HepG2 (cell line): ENCODE results near the gene ZNF771. TPM values are rescaled to one million over a fixed set of nuclear protein-coding genes. Genes with fewer than 3 reads are reported as not detected.
A peak's percentile ranks its signal among the peaks of the same experiment; 100 is the strongest.

ENCODE experiments used
- ATAC-seq: fragments of 200-7000 bp; cut with Tn5 transposase; 3 replicates; pipeline ENCODE4 v1.9.1; 2020; ENCODE audit warnings: mild to moderate bottlenecking, moderate library complexity
- BruUV-seq: library from RNA; stranded (reverse); fragments of 400-500 nt; replicated peaks from 2 replicates; lab custom pipeline; 2021; lab: Mats Ljungman, UMichigan
- CTCF ChIA-PET: fragments of 300-600 bp; formaldehyde crosslinking; extraction: SDS; loops from one replicate; lab custom pipeline; 2021; ENCODE audit warnings: low total read pairs, inconsistent platforms, low intra/inter-chr PET ratio; lab: Yijun Ruan, JAX
- POLR2A ChIA-PET: fragments of 350-600 bp; sonication (Branson Sonifier 250); formaldehyde crosslinking; loops from one replicate; lab custom pipeline; 2020; ENCODE audit warnings: antibody characterized with exemption, inconsistent platforms; lab: Yijun Ruan, JAX
- DNase-seq: peaks from one replicate; pipeline ENCODE4 v3.0.0-alpha.2; 2015; ENCODE audit warnings: low spot score
- FAIRE-seq: peaks from 3 replicates; lab custom pipeline; 2011; peaks lifted over from hg19 to GRCh38; lab: Jason Lieb, UNC
- H2AFZ ChIP-seq: one replicate; pipeline ENCODE4 v1.6.1; 2011; ENCODE audit warnings: low read length, inconsistent platforms
- H3K27ac ChIP-seq: fragments of 300-600 bp; 3 replicates; pipeline ENCODE4 v1.8.0; 2011; ENCODE audit warnings: mixed run types, mild to moderate bottlenecking, mixed read lengths, low read length, inconsistent platforms; ENCODE audit not compliant: insufficient read depth; ENCODE audit errors: extremely low read length
- H3K27me3 ChIP-seq, 2 experiments: fragments of 200-600 bp in 1 of 2; 2 replicates in 1 of 2; 3 replicates in 1 of 2; pipeline versions ENCODE4 v1.6.0 to v1.8.0; 2011; ENCODE audit warnings: low read length in 2 of 2, mild to moderate bottlenecking in 2 of 2, moderate library complexity in 2 of 2, inconsistent platforms in 1 of 2; ENCODE audit not compliant: insufficient read depth in 2 of 2, control insufficient read depth in 1 of 2
- H3K36me3 ChIP-seq, 2 experiments: fragments of 200-600 bp in 1 of 2; replicated peaks in 1 of 2; 2 replicates in 1 of 2; 3 replicates in 1 of 2; pipeline versions ENCODE4 v1.5.1 to v1.8.0; 2011; ENCODE audit warnings: low read length in 2 of 2, inconsistent platforms in 1 of 2; ENCODE audit not compliant: insufficient read depth in 2 of 2, control insufficient read depth in 1 of 2
- H3K4me1 ChIP-seq: 2 replicates; pipeline ENCODE4 v1.5.1; 2012; ENCODE audit warnings: low read length, inconsistent platforms; ENCODE audit not compliant: insufficient read depth
- H3K4me2 ChIP-seq: 2 replicates; pipeline ENCODE4 v1.6.0; 2011; ENCODE audit warnings: low read depth, low read length, inconsistent platforms
- H3K4me3 ChIP-seq, 3 experiments: fragments of 200-600 bp in 1 of 3; sonication (generic), shearing (Covaris generic) in 1 of 3; replicated peaks in 1 of 3; 2 replicates each; pipeline ENCODE4 v1.5.1; 2011 to 2016; ENCODE audit warnings: low read length in 3 of 3, inconsistent platforms in 2 of 3, low read depth in 2 of 3, mild to moderate bottlenecking in 2 of 3, control low read depth in 1 of 3, mixed read lengths in 1 of 3; ENCODE audit not compliant: insufficient read depth in 1 of 3
- H3K79me2 ChIP-seq: one replicate; pipeline ENCODE4 v1.6.1; 2011; ENCODE audit warnings: low read length, inconsistent platforms; ENCODE audit not compliant: insufficient read depth
- H3K9ac ChIP-seq: 2 replicates; pipeline ENCODE4 v1.6.0; 2011; ENCODE audit warnings: mild to moderate bottlenecking, low read depth, low read length, inconsistent platforms; ENCODE audit not compliant: insufficient read depth
- H3K9me3 ChIP-seq: 2 replicates; pipeline ENCODE4 v1.5.1; 2012; ENCODE audit warnings: mild to moderate bottlenecking, low read length
- H4K20me1 ChIP-seq: 2 replicates; pipeline ENCODE4 v1.6.0; 2011; ENCODE audit warnings: inconsistent platforms, mild to moderate bottlenecking, low read length, moderate library complexity; ENCODE audit not compliant: insufficient read depth
- ATAD3A ChIP-seq: sonication (generic); formaldehyde crosslinking; IDR thresholded peaks from 2 replicates; pipeline ENCODE4 v1.4.0; 2020; ENCODE audit warnings: missing genetic modification reagents
- GTF3A ChIP-seq: sonication (generic); formaldehyde crosslinking; conservative IDR thresholded peaks from 2 replicates; pipeline ENCODE4 v1.4.0; 2020; ENCODE audit warnings: mild to moderate bottlenecking, missing genetic modification reagents
- HOXA3 ChIP-seq: sonication (generic); formaldehyde crosslinking; IDR thresholded peaks from 2 replicates; pipeline ENCODE4 v1.5.0; 2020; ENCODE audit warnings: missing genetic modification reagents
- KLF13 ChIP-seq: sonication (generic); formaldehyde crosslinking; IDR thresholded peaks from 2 replicates; pipeline ENCODE4 v1.4.0; 2020; ENCODE audit warnings: mild to moderate bottlenecking, missing genetic modification reagents
- MEIS2 ChIP-seq: sonication (generic); formaldehyde crosslinking; IDR thresholded peaks from 2 replicates; pipeline ENCODE4 v1.9.0; 2021; ENCODE audit warnings: mild to moderate bottlenecking, missing genetic modification reagents
- NFE2L1 ChIP-seq: sonication (generic); formaldehyde crosslinking; IDR thresholded peaks from 2 replicates; pipeline ENCODE4 v1.4.0; 2020; ENCODE audit warnings: missing genetic modification reagents, mild to moderate bottlenecking, borderline replicate concordance
- SMAD1 ChIP-seq: sonication (generic); formaldehyde crosslinking; IDR thresholded peaks from 2 replicates; pipeline ENCODE4 v1.4.0; 2020; ENCODE audit warnings: missing genetic modification reagents, low read depth, mild to moderate bottlenecking, borderline replicate concordance
- SMC3 ChIP-seq: IDR thresholded peaks from 2 replicates; pipeline ENCODE4 v1.6.1; 2011; ENCODE audit warnings: low read length, improper control_type of control experiment
- SRF ChIP-seq: IDR thresholded peaks from 2 replicates; pipeline ENCODE4 v1.6.1; 2011; ENCODE audit warnings: mild to moderate bottlenecking, low read depth, low read length, moderate library complexity
- SSRP1 ChIP-seq: IDR thresholded peaks from 2 replicates; pipeline ENCODE4 v1.6.1; 2016; ENCODE audit warnings: control low read depth
- WIZ ChIP-seq: sonication (generic); formaldehyde crosslinking; IDR thresholded peaks from 2 replicates; pipeline ENCODE4 v1.5.1; 2020; ENCODE audit warnings: mild to moderate bottlenecking, missing genetic modification reagents
- ZNF180 ChIP-seq: sonication (generic); formaldehyde crosslinking; IDR thresholded peaks from 2 replicates; pipeline ENCODE4 v1.4.0; 2020; ENCODE audit warnings: low read depth, missing genetic modification reagents, borderline replicate concordance
- ZNF225 ChIP-seq: sonication (generic); formaldehyde crosslinking; IDR thresholded peaks from 2 replicates; pipeline ENCODE4 v1.4.0; 2020; ENCODE audit warnings: mild to moderate bottlenecking, missing genetic modification reagents
- ZNF235 ChIP-seq: sonication (generic); formaldehyde crosslinking; IDR thresholded peaks from 2 replicates; pipeline ENCODE4 v1.8.1; 2023; ENCODE audit warnings: mild to moderate bottlenecking, missing genetic modification reagents, borderline replicate concordance
- ZNF766 ChIP-seq: sonication (generic); formaldehyde crosslinking; IDR thresholded peaks from 2 replicates; pipeline ENCODE4 v1.5.0; 2020; ENCODE audit warnings: missing genetic modification reagents, borderline replicate concordance
- ZNF788 ChIP-seq: sonication (generic); formaldehyde crosslinking; IDR thresholded peaks from 2 replicates; pipeline ENCODE4 v1.5.0; 2020; ENCODE audit warnings: mild to moderate bottlenecking, missing genetic modification reagents, borderline replicate concordance
- ZNF891 ChIP-seq: sonication (generic); formaldehyde crosslinking; IDR thresholded peaks from 2 replicates; pipeline ENCODE4 v1.5.0; 2020; ENCODE audit warnings: mild to moderate bottlenecking, missing genetic modification reagents
- ZSCAN21 ChIP-seq: sonication (generic); formaldehyde crosslinking; IDR thresholded peaks from 2 replicates; pipeline ENCODE4 v1.8.0; 2022; ENCODE audit warnings: mild to moderate bottlenecking, missing genetic modification reagents, moderate library complexity, borderline replicate concordance
- ZSCAN29 ChIP-seq: sonication (generic); formaldehyde crosslinking; conservative IDR thresholded peaks from 2 replicates; pipeline ENCODE4 v1.4.0; 2020; ENCODE audit warnings: mild to moderate bottlenecking, missing genetic modification reagents
- WGBS: methylation state at CpG from one replicate; pipeline ENCODE4 v1.1.6; 2017; ENCODE audit warnings: low lambda C conversion rate; 5-methylcytosine and 5-hydroxymethylcytosine counted together
- in situ Hi-C: cut with HindIII; loops from 2 replicates; pipeline ENCODE4 v1.10.0; 2017; ENCODE audit warnings: low pct_unique_long_range_greater_than_20kb; ENCODE audit not compliant: extremely low pct_ligation_motif_present
- intact Hi-C: fragments of 100-400 bp; cut with micrococcal nuclease; formaldehyde crosslinking; loops from one replicate; pipeline ENCODE4 v1.10.0; 2022; ENCODE audit not compliant: unreplicated experiment
- polyA plus RNA-seq, 8 experiments: library from polyadenylated mRNA; depleted of rRNA in 3 of 8; stranded (reverse) in 7 of 8; unstranded in 1 of 8; fragments of >200 nt; fragmentation: Illumina TruSeq in 4 of 8; extraction: Trizol in 4 of 8; gene quantifications; 2 replicates each; pipeline versions ENCODE4 v1.2.1 to v1.2.3, GENCODE V29; 2011 to 2016; ENCODE audit warnings: low read depth in 4 of 8, missing spikeins in 1 of 8, mixed read lengths in 1 of 8; ENCODE audit not compliant: insufficient read depth in 1 of 8
- total RNA-seq, 5 experiments: library from RNA; depleted of rRNA; stranded (reverse); fragments of >200 nt; fragmentation: Illumina TruSeq; extraction: Trizol; gene quantifications; 2 replicates each; pipeline ENCODE4 v1.2.3, GENCODE V29; 2016; ENCODE audit warnings: low read depth in 1 of 5
- TF ChIP-seq, protein P1 (sequence below): sonication (generic); formaldehyde crosslinking; IDR thresholded peaks from 2 replicates; pipeline ENCODE4 v1.5.0; 2020; ENCODE audit warnings: missing genetic modification reagents
- TF ChIP-seq, protein P2 (sequence below): sonication (generic); formaldehyde crosslinking; IDR thresholded peaks from 2 replicates; pipeline ENCODE4 v1.5.1; 2020; ENCODE audit warnings: missing genetic modification reagents, mild to moderate bottlenecking, borderline replicate concordance
- TF ChIP-seq, protein P3 (sequence below): sonication (generic); formaldehyde crosslinking; IDR thresholded peaks from 2 replicates; pipeline ENCODE4 v1.5.0; 2020; ENCODE audit warnings: mild to moderate bottlenecking, low read depth, missing genetic modification reagents, borderline replicate concordance

ZNF771 gene
- total and polyA plus RNA-seq, 2 of the 13 experiments (the other 11 are each of a cell fraction or from before 2014, with no cell fraction given) = 5.0 to 11.8 TPM

DNA sequence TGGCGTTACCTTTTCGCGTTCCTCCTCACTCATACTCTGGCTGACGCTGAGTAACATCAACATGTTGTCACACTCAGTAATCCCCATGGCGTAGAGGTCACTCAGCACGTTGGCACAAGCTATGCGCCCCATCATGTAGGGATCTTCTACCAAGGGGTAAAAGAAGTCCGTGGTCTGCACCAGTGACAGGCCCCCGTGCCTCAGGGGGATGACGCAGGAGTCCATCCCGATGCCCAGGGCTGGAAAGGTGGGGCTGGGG lies 37.7 kb downstream of the ZNF771 start:
- H3K4me2 ChIP-seq = peak overlapping the region; percentile 87
- no peak for ATAC-seq
- POLR2A ChIA-PET = interaction anchor here (0.9 to 4.2 kb wide), 17 partner anchors 12 to 165 kb away, joined by 3 to 36 read pairs (median 4); partner anchors contain the start of genes DCTPP1, ITGAL, ZNF688 and ZNF689
- no peaks in the 10 kb centered on the region; a peak in 1 of 5 replicates for H3K27me3 ChIP-seq
- peak overlapping the region; percentile 86 to 92 (median 91) for H3K4me3 ChIP-seq
- peaks cover 24% of the 10 kb centered on the region for H4K20me1 ChIP-seq
- H3K27ac ChIP-seq = peak overlapping the region; percentile 95
- WGBS = 63% methylated on average over 11 of the region's 11 CpGs
- H2AFZ ChIP-seq = no peak overlapping the region
- CTCF ChIA-PET = interaction anchor here (1.6 kb wide), 1 partner anchor 15 kb away, joined by 4 read pairs; the partner anchor contains the start of gene DCTPP1
- intact Hi-C loops (no loop called here), in situ Hi-C loops (no loop called here)
- H3K9me3 ChIP-seq = no peaks in the 10 kb centered on the region
- no peak for FAIRE-seq
- no peak for DNase-seq
- no TSS peak for BruUV-seq
- no peaks in the 10 kb centered on the region; a peak in 2 of 5 replicates for H3K36me3 ChIP-seq
- H3K79me2 ChIP-seq = peaks cover 27% of the 10 kb centered on the region
- H3K4me1 ChIP-seq = peaks cover 92% of the 10 kb centered on the region
- peak overlapping the region; percentile 96 for H3K9ac ChIP-seq
- TF ChIP-seq ZNF766 (CRISPR knock-in tag) = no peak
- TF ChIP-seq SMC3 = no peak
- peak; percentile 95; the same call in 1 of the 2 replicates for TF ChIP-seq ZNF235 (CRISPR knock-in tag)
- TF ChIP-seq KLF13 = 0 out of 2 replicates have a peak, but pooled peaks have one; percentile 1
- TF ChIP-seq NFE2L1 (CRISPR knock-in tag) = 0 out of 2 replicates have a peak, but pooled peaks have one; percentile 1
- peak; percentile 17; the same call in 1 of the 2 replicates for TF ChIP-seq ZSCAN21
- peak; percentile 12; the same call in 1 of the 2 replicates for TF ChIP-seq ZNF788 (CRISPR knock-in tag)
- 0 out of 2 replicates have a peak, but pooled peaks have one; percentile 21 for TF ChIP-seq HOXA3
- TF ChIP-seq, protein P1, sequence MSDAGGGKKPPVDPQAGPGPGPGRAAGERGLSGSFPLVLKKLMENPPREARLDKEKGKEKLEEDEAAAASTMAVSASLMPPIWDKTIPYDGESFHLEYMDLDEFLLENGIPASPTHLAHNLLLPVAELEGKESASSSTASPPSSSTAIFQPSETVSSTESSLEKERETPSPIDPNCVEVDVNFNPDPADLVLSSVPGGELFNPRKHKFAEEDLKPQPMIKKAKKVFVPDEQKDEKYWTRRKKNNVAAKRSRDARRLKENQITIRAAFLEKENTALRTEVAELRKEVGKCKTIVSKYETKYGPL (CRISPR knock-in tag) = no peak
- TF ChIP-seq SRF = no peak
- no peak for TF ChIP-seq GTF3A (CRISPR knock-in tag)
- no peak for TF ChIP-seq ZNF180 (CRISPR knock-in tag)
- TF ChIP-seq ATAD3A = no peak
- TF ChIP-seq SSRP1 (CRISPR knock-in tag) = 0 out of 2 replicates have a peak, but pooled peaks have one; percentile 42
- peak; percentile 43; the same call in 1 of the 2 replicates for TF ChIP-seq ZNF891 (CRISPR knock-in tag)
- TF ChIP-seq ZNF225 (CRISPR knock-in tag) = peak; percentile 28
- TF ChIP-seq, protein P2, sequence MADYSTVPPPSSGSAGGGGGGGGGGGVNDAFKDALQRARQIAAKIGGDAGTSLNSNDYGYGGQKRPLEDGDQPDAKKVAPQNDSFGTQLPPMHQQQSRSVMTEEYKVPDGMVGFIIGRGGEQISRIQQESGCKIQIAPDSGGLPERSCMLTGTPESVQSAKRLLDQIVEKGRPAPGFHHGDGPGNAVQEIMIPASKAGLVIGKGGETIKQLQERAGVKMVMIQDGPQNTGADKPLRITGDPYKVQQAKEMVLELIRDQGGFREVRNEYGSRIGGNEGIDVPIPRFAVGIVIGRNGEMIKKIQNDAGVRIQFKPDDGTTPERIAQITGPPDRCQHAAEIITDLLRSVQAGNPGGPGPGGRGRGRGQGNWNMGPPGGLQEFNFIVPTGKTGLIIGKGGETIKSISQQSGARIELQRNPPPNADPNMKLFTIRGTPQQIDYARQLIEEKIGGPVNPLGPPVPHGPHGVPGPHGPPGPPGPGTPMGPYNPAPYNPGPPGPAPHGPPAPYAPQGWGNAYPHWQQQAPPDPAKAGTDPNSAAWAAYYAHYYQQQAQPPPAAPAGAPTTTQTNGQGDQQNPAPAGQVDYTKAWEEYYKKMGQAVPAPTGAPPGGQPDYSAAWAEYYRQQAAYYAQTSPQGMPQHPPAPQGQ = peak; percentile 49; the same call in 1 of the 2 replicates
- 0 out of 2 replicates have a peak, but pooled peaks have one; percentile 46 for TF ChIP-seq WIZ
- TF ChIP-seq ZSCAN29 (CRISPR knock-in tag) = no peak
- 0 out of 2 replicates have a peak, but pooled peaks have one; percentile 23 for TF ChIP-seq SMAD1
- 0 out of 2 replicates have a peak, but pooled peaks have one; percentile 13 for TF ChIP-seq MEIS2 (CRISPR knock-in tag)
- TF ChIP-seq, protein P3, sequence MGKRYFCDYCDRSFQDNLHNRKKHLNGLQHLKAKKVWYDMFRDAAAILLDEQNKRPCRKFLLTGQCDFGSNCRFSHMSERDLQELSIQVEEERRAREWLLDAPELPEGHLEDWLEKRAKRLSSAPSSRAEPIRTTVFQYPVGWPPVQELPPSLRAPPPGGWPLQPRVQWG = no peak
